ENCODE data around the gene HLA-DOB. TPM values are rescaled to one million over a fixed set of nuclear protein-coding genes. Genes with fewer than 3 reads are reported as not detected.

The HLA-DOB gene
- total RNA-seq, 1 donor = 6.6 TPM

Other genes starting within 250 kb of the HLA-DOB start
- 166 TPM for gene HLA-DRB1, start 227.2 kb downstream of the HLA-DOB start, total RNA-seq
- gene HLA-DQA1, start 179.6 kb downstream of the HLA-DOB start, total RNA-seq = 12.5 TPM
- gene HLA-DQB1, start 150.3 kb downstream of the HLA-DOB start, total RNA-seq = 1.4 TPM
- 4.7 TPM for gene HLA-DQA2, start 75.6 kb downstream of the HLA-DOB start, total RNA-seq
- 1.0 TPM for gene HLA-DQB2, start 53.5 kb downstream of the HLA-DOB start, total RNA-seq
- 45.0 TPM for gene TAP2, start 21.7 kb upstream of the HLA-DOB start, total RNA-seq
- gene PSMB8, start 27.0 kb upstream of the HLA-DOB start, total RNA-seq = 81.4 TPM
- 67.2 TPM for gene TAP1, start 36.7 kb upstream of the HLA-DOB start, total RNA-seq
- gene PSMB9, start 37.2 kb upstream of the HLA-DOB start, total RNA-seq = 18.7 TPM
- 67.8 TPM for gene HLA-DMB, start 124.0 kb upstream of the HLA-DOB start, total RNA-seq
- gene HLA-DMA, start 136.1 kb upstream of the HLA-DOB start, total RNA-seq = 89.0 TPM
- 193 TPM for gene BRD2, start 151.6 kb upstream of the HLA-DOB start, total RNA-seq
- 16.2 TPM for gene HLA-DOA, start 192.6 kb upstream of the HLA-DOB start, total RNA-seq

Measured in mononuclear cell (primary cell).